LNCaP clone FGC (cell line): ENCODE measurements around the gene ACD.

Source experiments
- DNase-seq: peaks from one replicate; pipeline ENCODE4 v3.0.0-alpha.2; 2011; ENCODE audit warnings: low read depth
- H3K4me3 ChIP-seq: 2 replicates; pipeline ENCODE4 v1.5.1; 2011; ENCODE audit warnings: mild to moderate bottlenecking, low read depth, low read length, control low read depth
- TF ChIP-seq, protein P1 (sequence below): IDR thresholded peaks from 2 replicates; pipeline ENCODE4 v1.5.1; 2012; ENCODE audit warnings: mild to moderate bottlenecking; ENCODE audit not compliant: control insufficient read depth, insufficient read depth; ENCODE audit errors: extremely low read depth

The ACD gene

DNA sequence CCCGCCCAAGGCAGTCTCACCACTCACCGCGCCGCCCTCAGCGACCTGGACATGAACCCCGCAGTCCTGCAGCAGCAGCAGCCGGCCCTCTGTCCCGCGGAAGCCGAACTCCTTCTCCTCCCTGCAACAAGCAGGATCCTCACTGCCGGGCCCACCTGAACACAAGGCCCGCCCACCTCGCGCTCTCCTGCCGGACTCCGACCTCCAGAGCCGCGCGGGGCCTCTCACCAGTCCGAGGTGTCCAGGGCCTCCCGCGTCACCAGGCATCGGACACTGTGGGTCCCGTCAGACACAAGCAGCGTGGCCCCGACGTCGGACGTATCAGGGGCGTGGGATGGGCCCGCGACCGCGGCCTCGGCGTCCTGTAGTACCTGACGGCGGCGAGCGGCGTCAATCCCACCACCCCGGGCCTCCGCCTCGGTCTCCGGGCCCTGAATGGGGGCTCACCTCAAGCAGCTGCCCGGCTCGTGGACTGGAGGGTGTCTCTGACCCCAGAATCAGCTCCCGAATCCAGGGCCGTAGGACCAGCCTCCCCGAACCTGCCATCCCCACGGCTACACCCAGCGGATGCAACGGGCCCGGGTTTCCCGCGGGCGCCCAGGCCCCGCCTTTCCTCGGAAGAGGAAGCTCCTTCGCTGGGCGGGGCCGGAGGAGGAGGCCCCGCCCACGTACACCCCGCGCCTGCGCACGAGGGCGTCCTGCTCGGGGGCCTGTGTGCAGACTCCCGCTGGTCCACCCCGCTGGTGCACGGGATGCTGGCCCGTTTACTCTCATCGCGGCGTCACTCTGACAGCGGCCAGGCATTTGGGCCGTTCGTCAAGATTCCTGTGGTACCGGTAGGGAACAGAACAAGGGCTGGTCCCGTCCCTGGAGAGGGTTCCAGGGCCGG is at the start of gene ACD:
ACD (minus strand) TSS at position 586 of the 889 bp plus-strand sequence; CDS start at position 546, 40 bp downstream.
- peak; percentile 63 for DNase-seq
- peak within 1 kb of the TSS; percentile 57 for H3K4me3 ChIP-seq
- TF ChIP-seq, protein P1, sequence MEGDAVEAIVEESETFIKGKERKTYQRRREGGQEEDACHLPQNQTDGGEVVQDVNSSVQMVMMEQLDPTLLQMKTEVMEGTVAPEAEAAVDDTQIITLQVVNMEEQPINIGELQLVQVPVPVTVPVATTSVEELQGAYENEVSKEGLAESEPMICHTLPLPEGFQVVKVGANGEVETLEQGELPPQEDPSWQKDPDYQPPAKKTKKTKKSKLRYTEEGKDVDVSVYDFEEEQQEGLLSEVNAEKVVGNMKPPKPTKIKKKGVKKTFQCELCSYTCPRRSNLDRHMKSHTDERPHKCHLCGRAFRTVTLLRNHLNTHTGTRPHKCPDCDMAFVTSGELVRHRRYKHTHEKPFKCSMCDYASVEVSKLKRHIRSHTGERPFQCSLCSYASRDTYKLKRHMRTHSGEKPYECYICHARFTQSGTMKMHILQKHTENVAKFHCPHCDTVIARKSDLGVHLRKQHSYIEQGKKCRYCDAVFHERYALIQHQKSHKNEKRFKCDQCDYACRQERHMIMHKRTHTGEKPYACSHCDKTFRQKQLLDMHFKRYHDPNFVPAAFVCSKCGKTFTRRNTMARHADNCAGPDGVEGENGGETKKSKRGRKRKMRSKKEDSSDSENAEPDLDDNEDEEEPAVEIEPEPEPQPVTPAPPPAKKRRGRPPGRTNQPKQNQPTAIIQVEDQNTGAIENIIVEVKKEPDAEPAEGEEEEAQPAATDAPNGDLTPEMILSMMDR, result no peak

DNA sequence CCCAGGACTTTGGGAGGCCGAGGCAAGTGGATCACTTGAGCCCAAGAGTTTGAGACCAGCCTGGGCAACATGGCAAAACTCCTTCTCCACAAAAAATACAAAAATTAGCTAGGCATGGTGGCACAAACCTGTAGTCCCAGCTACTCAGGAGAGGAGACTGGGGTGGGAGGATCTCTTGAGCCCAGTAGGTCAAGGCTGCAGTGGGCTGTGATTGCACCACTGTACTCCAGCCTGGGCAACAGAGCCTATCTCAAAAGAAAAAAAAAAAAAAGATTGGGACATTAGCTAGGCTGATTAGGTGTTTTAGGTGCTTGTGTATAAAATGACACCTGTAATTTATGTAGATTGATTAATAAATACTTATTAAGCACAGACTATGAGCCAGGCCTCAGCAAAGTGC is 49.0 kb upstream of the ACD start:
- TF ChIP-seq, protein P1, result no peak
- H3K4me3 ChIP-seq, result no peak overlapping the region

DNA sequence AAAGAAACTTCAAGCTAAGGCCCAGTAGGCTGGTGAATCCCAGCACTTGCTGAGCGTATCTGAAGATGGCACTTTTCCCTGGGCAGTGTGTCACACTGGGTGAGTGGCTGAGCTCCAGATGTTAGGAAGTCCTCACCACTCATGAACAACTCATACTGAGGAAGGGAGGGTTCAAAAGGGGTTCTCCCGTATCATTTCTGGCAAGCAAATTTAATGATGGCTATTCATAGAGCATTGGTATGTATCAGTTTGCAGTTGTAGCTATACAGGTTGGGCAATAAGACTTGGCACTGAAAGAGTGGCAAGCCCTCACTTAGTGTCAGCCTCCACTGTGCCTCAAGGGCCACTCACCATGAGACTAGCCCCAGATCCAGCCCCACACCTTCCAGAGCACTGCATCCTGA is 48.3 kb upstream of the ACD start:
- no peak overlapping the region for H3K4me3 ChIP-seq
- DNase-seq, result no peak
- TF ChIP-seq, protein P1, result no peak

More for the DNA sequence above, 49.0 kb upstream of the ACD start:
- no peak for DNase-seq

DNA sequence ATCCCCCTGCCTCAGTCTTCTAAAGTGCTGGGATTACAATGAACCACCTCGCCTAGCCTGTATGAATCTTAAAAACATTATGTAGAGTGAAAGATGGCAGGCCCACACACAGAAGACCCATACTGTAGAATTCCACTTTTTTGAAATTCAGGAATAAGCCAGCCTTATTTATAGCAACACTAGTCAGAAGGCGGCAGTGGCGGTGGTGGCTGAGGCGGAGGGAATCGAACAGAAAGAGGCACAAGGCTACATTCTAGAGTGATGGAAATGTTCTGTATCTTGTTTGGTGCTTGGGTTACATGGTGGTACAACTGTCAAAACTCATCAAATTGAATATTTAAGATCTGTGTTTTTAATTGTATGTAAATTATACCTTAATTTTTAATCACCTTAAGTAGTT is 47.7 kb upstream of the ACD start:
- no peak overlapping the region for H3K4me3 ChIP-seq
- TF ChIP-seq, protein P1, result no peak
- DNase-seq, result no peak

DNA sequence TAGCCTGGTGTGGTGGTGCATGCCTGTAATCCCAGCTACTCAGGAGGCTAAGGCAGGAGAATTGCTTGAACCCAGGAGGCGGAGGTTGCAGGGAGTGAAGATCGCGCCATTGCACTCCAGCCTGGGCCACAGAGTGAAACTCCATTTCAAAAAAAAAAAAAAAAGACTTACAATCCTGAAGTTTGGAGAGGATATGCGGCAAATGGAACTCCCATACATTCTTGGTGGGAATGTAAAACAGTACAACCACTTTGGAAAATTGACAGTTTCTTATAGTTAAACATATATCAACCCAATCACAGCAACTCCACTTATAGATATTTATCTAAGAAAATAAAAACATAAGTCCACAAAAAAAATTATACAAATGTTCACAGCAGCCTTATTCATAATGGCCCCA is 47.1 kb upstream of the ACD start:
- H3K4me3 ChIP-seq, result no peak overlapping the region
- TF ChIP-seq, protein P1, result no peak
- no peak for DNase-seq

DNA sequence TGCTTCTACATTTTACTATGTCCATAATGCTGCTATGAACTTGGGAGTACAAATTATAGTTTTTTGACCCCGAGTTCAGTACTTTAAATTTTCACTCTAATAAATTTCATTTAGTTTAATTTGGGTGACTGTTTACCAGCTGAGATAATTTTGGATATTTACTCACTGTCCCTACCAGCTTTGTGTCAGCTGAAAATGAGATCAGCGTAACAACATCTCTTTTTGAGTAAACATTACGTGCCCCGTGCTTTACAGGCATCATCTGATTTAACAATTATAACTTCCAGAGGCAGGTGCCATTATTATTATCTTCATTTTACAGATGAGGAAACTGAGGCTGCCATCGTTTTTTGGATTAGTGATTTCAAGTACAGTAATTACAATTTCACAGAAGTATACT is 44.0 kb upstream of the ACD start:
- DNase-seq, result no peak
- H3K4me3 ChIP-seq, result no peak overlapping the region
- TF ChIP-seq, protein P1, result no peak
